HepG2 (cell line): ENCODE measurements around the gene SSNA1. TPM values are rescaled to one million over a fixed set of nuclear protein-coding genes. Genes with fewer than 3 reads are reported as not detected.

Experiments
- ARNTL ChIP-seq: sonication (generic); formaldehyde crosslinking; IDR thresholded peaks from 2 replicates; pipeline ENCODE4 v1.4.0; 2020; ENCODE audit warnings: mild to moderate bottlenecking, missing genetic modification reagents
- CHD2 ChIP-seq: IDR thresholded peaks from 2 replicates; pipeline ENCODE4 v1.6.1; 2011; ENCODE audit warnings: low read depth, low read length, improper control_type of control experiment
- FOSL2 ChIP-seq: sonication (generic); formaldehyde crosslinking; IDR thresholded peaks from 2 replicates; pipeline ENCODE4 v1.4.0; 2020; ENCODE audit warnings: missing genetic modification reagents
- HOXA3 ChIP-seq: sonication (generic); formaldehyde crosslinking; IDR thresholded peaks from 2 replicates; pipeline ENCODE4 v1.5.0; 2020; ENCODE audit warnings: missing genetic modification reagents
- KDM5B ChIP-seq: sonication (generic); formaldehyde crosslinking; IDR thresholded peaks from 2 replicates; pipeline ENCODE4 v1.4.0; 2020; ENCODE audit warnings: missing genetic modification reagents, mild to moderate bottlenecking, borderline replicate concordance
- KLF15 ChIP-seq: sonication (generic); formaldehyde crosslinking; IDR thresholded peaks from 2 replicates; pipeline ENCODE4 v1.8.1; 2023; ENCODE audit warnings: borderline replicate concordance, mild to moderate bottlenecking, inconsistent platforms, missing genetic modification reagents, mixed read lengths
- MLXIP ChIP-seq: sonication (generic); formaldehyde crosslinking; IDR thresholded peaks from 2 replicates; pipeline ENCODE4 v1.9.0; 2021; ENCODE audit warnings: missing genetic modification reagents, borderline replicate concordance
- MTA3 ChIP-seq: sonication (generic); formaldehyde crosslinking; IDR thresholded peaks from 2 replicates; pipeline ENCODE4 v1.4.0; 2020; ENCODE audit warnings: missing genetic modification reagents
- MXI1 ChIP-seq: IDR thresholded peaks from 3 replicates; pipeline ENCODE4 v1.6.1; 2012; ENCODE audit warnings: low read depth, low read length, inconsistent platforms, borderline replicate concordance
- RAD51 ChIP-seq: fragments of 450-650 bp; IDR thresholded peaks from 2 replicates; pipeline ENCODE4 v1.6.1; 2016; ENCODE audit warnings: borderline replicate concordance
- SP4 ChIP-seq: sonication (generic); formaldehyde crosslinking; IDR thresholded peaks from 2 replicates; pipeline ENCODE4 v1.8.1; 2023; ENCODE audit warnings: mild to moderate bottlenecking, missing genetic modification reagents
- SYNCRIP ChIP-seq: fragments of 200-400 bp; formaldehyde crosslinking; IDR thresholded peaks from 2 replicates; pipeline ENCODE4 v1.6.1; 2018; ENCODE audit warnings: mild to moderate bottlenecking, low read depth, low read length; ENCODE audit not compliant: insufficient read depth
- TCF7 ChIP-seq: sonication (generic); IDR thresholded peaks from 2 replicates; pipeline ENCODE4 v1.6.1; 2016; ENCODE audit warnings: antibody characterized with exemption, low read depth
- TFDP2 ChIP-seq: sonication (generic); formaldehyde crosslinking; IDR thresholded peaks from 2 replicates; pipeline ENCODE4 v1.4.0; 2020; ENCODE audit warnings: missing genetic modification reagents
- WIZ ChIP-seq: sonication (generic); formaldehyde crosslinking; IDR thresholded peaks from 2 replicates; pipeline ENCODE4 v1.5.1; 2020; ENCODE audit warnings: mild to moderate bottlenecking, missing genetic modification reagents
- ZBTB44 ChIP-seq: sonication (generic); formaldehyde crosslinking; IDR thresholded peaks from 2 replicates; pipeline ENCODE4 v1.4.0; 2020; ENCODE audit warnings: missing genetic modification reagents
- ZFP41 ChIP-seq: sonication (generic); formaldehyde crosslinking; IDR thresholded peaks from 2 replicates; pipeline ENCODE4 v1.4.0; 2020; ENCODE audit warnings: mild to moderate bottlenecking, missing genetic modification reagents, borderline replicate concordance
- ZNF280B ChIP-seq: sonication (generic); formaldehyde crosslinking; IDR thresholded peaks from 2 replicates; pipeline ENCODE4 v1.5.0; 2020; ENCODE audit warnings: missing genetic modification reagents, mild to moderate bottlenecking, borderline replicate concordance
- ZNF484 ChIP-seq: sonication (generic); formaldehyde crosslinking; IDR thresholded peaks from 2 replicates; pipeline ENCODE4 v1.5.1; 2020; ENCODE audit warnings: mild to moderate bottlenecking, low read depth, missing genetic modification reagents, borderline replicate concordance
- ZNF598 ChIP-seq: sonication (generic); formaldehyde crosslinking; IDR thresholded peaks from 2 replicates; pipeline ENCODE4 v1.5.1; 2020; ENCODE audit warnings: mild to moderate bottlenecking, missing genetic modification reagents, borderline replicate concordance
- ZNF652 ChIP-seq: IDR thresholded peaks from 2 replicates; pipeline ENCODE4 v1.6.1; 2016; ENCODE audit warnings: low read depth, borderline replicate concordance
- ZNF790 ChIP-seq: sonication (generic); formaldehyde crosslinking; IDR thresholded peaks from 2 replicates; pipeline ENCODE4 v1.8.0; 2022; ENCODE audit warnings: missing genetic modification reagents, mild to moderate bottlenecking, borderline replicate concordance
- polyA plus RNA-seq, 8 experiments: library from polyadenylated mRNA; depleted of rRNA in 3 of 8; stranded (reverse) in 7 of 8; unstranded in 1 of 8; fragments of >200 nt; fragmentation: Illumina TruSeq in 4 of 8; extraction: Trizol in 4 of 8; gene quantifications; 2 replicates each; pipeline versions ENCODE4 v1.2.1 to v1.2.3, GENCODE V29; 2011 to 2016; ENCODE audit warnings: low read depth in 4 of 8, missing spikeins in 1 of 8, mixed read lengths in 1 of 8; ENCODE audit not compliant: insufficient read depth in 1 of 8
- total RNA-seq, 5 experiments: library from RNA; depleted of rRNA; stranded (reverse); fragments of >200 nt; fragmentation: Illumina TruSeq; extraction: Trizol; gene quantifications; 2 replicates each; pipeline ENCODE4 v1.2.3, GENCODE V29; 2016; ENCODE audit warnings: low read depth in 1 of 5

SSNA1 gene
- total and polyA plus RNA-seq, 2 of the 13 experiments (the other 11 are each of a cell fraction or from before 2014, with no cell fraction given) = 35.9 to 49.4 TPM

GRCh38 chr9:137168904-137169856 lies 19.3 kb upstream of the SSNA1 start (continued):
- TF ChIP-seq KDM5B (CRISPR knock-in tag) = peak; percentile 23; the same call in 1 of the 2 replicates
- TF ChIP-seq MTA3 = no peak
- no peak for TF ChIP-seq ZNF598 (CRISPR knock-in tag)
- no peak for TF ChIP-seq SP4 (CRISPR knock-in tag)
- no peak for TF ChIP-seq KLF15 (CRISPR knock-in tag)
- TF ChIP-seq ZNF280B = no peak
- no peak for TF ChIP-seq ZBTB44 (CRISPR knock-in tag)
- TF ChIP-seq WIZ (CRISPR knock-in tag) = no peak
- no peak for TF ChIP-seq CHD2
- TF ChIP-seq ZNF484 (CRISPR knock-in tag) = no peak
- peak; percentile 56; the same call in 1 of the 2 replicates for TF ChIP-seq TFDP2 (CRISPR knock-in tag)
- no peak for TF ChIP-seq ZNF652 (CRISPR knock-in tag)
- no peak for TF ChIP-seq ZFP41 (CRISPR knock-in tag)
- 0 out of 2 replicates have a peak, but pooled peaks have one; percentile 45 for TF ChIP-seq ZNF790 (CRISPR knock-in tag)
- TF ChIP-seq MXI1 = no peak
- TF ChIP-seq SYNCRIP = no peak
- no peak for TF ChIP-seq TCF7
- no peak for TF ChIP-seq RAD51
- TF ChIP-seq FOSL2 (CRISPR knock-in tag) = no peak
- TF ChIP-seq MLXIP = no peak
- no peak for TF ChIP-seq ARNTL (CRISPR knock-in tag)
- TF ChIP-seq HOXA3 (CRISPR knock-in tag) = peak; percentile 57
